HCEC 1CT (cell line): ENCODE measurements around the gene NOS3.
"Not testable (repeated sequence)": the region's sequence is repeated elsewhere in the genome, so short reads cannot be mapped to it uniquely, and the experiment has no call there.

Experiments used
- DNase-seq: peaks from one replicate; pipeline ENCODE4 v3.0.0-alpha.2; 2017

Gene NOS3

GRCh38 chr7:151019130-151019447 is 28.3 kb downstream of the NOS3 start:
- DNase-seq = no peak

DNA sequence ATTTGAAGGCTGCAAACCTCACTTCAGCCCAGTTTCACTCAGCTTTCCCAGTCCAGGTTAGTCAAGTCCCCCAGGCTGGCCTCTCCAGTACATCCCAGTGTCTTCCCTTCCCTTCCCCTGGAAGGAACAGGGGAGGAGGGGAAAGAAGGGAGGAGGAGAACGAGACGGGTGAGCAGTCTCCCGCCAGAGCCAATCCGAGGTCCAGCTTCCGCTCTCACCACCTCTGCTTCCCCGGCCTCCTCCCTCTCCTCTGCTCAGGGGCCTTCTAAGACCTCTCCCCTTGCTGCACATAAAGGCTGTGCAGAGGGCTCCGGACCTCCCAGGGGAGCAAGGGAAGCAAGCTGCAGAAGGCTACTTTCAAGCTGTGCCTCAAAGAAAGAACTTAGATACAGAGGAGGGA is 29.4 kb downstream of the NOS3 start:
- no peak for DNase-seq

DNA sequence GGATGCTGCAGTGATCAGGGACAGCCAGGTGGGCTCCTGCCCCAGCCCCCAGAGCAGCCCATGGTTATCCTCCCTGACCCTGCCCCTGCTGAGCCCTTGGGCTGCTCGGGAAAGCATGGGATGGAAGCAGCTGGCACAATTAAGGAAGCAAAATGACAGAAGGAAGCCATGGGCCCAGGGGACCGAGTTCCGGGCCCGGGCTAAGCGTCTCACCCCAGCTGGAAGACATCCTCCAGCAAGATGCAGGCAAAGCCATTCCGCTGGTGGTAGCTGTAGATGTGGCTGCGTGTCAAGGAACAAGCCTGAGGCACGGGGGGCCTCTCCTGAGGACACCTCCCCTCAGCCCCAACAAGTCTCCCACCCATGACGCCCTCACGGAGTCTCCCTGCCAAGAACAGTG is 32.4 kb downstream of the NOS3 start:
- DNase-seq = no peak

- no peak for DNase-seq
These were observed 33.7 kb downstream of the NOS3 start, which contains the start of gene ATG9B for GRCh38 chr7:151024435-151025056. TSS of gene ATG9B (minus strand) at chr7:151024494. CDS start at chr7:151024423, 71 bp downstream.

DNA sequence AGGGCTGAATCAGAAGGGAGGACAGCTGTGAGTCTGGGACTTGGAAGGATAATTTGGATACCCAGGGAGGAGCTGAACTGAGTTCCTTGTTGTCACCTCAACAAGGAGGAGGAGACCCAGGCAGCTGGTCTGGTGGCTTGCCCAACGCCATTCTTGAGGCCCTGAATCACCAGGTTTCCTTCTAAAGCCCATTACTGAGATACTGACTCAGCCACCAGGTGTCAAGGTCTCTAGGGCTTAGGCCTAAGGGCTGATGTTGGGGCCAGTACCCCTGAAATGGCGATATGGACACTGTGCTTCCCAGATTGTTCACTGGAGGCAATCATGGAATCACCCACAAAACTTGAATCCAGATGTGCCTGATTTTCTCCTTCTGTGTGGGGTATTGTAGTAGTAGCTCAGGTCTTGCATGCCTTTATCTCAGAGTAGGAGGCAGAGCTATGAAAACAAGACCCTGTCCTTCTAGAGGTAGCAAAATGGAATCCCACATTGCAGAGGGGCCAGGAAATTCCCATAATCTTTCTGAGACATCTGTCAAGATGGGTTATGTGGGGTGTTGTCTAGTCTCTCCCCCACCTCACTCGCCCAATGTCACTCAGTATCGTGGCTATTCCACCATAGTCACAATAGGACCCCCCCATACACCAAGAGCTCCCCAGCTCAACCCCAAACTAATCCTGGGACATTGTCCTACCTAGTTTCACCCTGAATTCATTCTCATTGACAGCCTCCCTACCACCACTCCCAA is 35.3 kb downstream of the NOS3 start:
- peak; percentile 63 for DNase-seq

- DNase-seq = not testable (repeated sequence)
These were observed 36.2 kb downstream of the NOS3 start for GRCh38 chr7:151026771-151027727.

DNA sequence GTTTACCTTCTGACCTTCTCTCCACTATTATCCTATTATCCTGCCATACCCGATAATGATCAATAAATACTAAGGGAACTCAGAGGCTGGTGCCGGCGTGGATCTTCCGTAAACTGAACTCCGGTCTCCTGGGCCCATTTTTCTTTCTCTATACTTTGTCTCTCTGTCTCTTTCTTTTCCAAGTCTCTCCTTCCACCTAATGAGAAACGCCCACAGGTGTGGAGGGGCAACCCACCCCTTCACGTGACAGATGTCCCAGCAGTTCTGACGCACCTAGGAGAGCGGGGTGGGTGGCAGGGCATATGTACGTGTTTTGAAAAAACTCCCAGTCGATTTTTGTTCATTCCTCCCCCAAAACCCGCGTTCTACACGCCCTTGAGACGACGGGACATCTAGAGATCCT is 36.9 kb downstream of the NOS3 start:
- DNase-seq = not testable (repeated sequence)

DNA sequence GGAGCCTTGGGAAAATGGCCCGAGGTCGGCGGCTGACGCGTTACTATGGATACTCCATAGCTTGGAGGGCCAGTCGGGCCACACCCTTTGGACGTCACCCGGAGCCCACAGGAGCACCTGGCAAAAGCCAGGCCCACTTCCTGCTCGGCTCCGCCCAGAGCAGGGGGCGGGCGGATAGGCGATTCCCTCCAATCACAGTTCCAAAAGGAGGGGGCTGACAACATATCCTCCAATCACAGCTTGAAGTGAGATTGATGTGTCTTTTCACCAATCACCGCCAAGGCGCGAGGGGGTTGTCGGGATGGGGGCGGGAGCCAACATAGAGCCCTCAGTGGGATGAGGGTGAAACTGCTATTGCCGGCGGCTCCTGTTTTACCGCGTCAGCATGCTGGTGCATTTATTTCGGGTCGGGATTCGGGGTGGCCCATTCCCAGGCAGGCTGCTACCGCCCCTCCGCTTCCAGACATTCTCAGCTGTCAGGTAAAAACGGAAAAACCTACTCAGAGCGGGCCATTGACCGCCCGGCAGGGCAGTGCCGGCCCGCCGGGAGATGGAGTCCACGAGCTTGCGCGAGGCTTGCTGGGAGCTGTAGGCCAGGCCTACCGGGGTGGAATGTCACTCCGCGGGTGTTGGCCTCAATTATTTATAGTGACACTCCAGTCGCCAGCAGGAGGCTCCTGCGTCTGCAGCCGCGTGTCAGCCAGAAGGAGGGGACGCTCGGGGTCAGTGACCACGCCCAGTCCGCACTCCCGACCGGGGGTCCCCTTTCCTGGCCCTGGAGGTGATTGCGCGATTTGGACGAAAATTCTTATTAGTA is 37.5 kb downstream of the NOS3 start, which contains the start of gene ABCB8:
Gene ABCB8 (plus strand): TSS at position 320 of the 817 bp plus-strand sequence. CDS start 66 bp downstream, at position 386.
- DNase-seq = peak; percentile 97

DNA sequence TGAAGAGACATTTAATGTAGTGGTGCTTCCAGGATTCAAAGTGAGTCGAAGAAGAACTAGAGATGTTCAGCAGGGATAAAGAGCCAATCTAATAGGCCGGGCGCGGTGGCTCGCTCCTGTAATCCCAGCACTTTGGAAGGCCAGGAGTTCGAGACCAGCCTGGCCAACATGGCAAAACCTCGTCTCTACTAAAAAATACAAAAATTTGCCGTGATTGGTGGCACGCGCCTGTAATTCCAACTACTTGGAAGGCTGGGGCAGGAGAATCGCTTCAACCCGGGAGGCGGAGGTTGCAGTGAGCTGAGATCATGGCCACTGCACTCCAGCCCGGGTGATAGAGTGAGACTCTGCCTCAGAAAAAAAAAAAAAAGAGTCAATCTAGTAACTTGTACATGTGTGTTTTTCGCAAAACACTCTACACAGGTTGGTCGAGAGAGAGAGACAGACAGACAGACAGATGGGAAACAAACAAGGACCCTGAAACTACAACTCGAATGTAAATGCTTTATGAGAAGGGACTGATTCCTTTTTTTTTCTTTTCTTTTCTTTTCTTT is 38.2 kb downstream of the NOS3 start:
- DNase-seq = no peak

- no peak for DNase-seq
These were observed 40.2 kb downstream of the NOS3 start for GRCh38 chr7:151031011-151031410.

GRCh38 chr7:151032936-151033863 is 42.4 kb downstream of the NOS3 start:
- no peak for DNase-seq

DNA sequence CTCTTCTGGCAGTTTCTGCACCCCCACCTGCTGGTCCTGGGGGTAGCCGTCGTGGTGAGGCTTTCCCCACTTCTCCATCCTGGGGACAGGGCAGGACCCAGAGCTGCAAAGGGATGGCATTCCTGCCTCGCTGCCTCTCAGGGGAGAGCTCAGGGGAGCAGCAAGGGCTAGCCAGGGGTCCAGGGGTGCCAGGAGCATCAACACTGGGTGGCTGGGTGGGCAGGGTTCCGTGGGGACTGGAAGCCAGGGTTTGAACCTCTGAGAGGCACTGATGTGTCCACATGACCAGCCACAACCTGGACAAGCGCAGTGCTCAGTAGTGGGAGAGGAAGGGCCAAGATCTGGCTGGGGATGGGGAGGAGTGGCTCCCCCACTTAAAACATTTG is 43.0 kb downstream of the NOS3 start:
- no peak for DNase-seq

- DNase-seq = no peak
These were observed 43.7 kb downstream of the NOS3 start for GRCh38 chr7:151034312-151035025.

DNA sequence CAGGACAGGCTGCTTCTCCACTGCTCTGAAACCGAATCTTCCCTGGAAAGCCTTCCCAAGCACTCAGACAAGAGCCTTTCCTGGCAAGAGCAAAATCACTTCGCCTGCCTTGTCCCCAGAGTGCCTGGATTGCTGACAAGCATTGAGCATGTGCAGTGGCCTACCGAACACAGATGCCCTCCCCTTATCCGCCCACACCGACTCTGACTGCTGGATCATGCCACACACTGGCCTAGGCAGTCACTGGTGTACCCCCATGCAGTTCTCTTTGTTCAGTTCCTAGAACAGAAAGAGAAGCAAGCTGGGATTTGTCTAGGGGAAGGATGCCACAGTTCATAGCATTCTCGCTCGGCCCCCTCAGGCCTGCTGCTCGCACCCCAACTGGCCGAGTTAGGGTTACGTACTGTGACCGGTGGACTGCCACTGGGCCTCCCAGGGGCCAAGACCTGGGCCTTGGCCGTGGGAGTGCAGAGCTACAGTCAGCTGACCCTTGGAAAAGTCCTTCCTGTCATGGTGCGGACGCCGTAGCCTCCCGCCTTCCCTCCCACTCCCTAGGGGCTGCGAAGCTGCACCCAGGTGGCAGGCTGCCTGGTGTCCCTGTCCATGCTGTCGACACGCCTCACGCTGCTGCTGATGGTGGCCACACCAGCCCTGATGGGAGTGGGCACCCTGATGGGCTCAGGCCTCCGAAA is 44.4 kb downstream of the NOS3 start:
- DNase-seq = no peak

DNA sequence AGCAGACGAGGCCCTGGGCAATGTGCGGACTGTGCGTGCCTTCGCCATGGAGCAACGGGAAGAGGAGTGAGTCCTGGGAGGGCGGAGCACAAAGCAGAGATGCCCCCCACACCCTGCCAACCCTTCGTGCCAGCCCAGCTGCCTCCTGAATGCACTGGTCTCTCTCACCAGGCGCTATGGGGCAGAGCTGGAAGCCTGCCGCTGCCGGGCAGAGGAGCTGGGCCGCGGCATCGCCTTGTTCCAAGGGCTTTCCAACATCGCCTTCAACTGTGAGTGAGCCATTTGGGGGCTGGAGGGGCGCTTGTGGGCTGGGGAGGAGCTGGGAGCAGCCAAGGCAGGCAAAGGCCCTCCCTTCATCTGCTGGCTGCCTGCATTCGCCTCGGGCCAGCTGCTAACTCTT is 45.1 kb downstream of the NOS3 start:
- DNase-seq = no peak

GRCh38 chr7:151038951-151039849 is 48.4 kb downstream of the NOS3 start:
- DNase-seq = peak; percentile 84

DNA sequence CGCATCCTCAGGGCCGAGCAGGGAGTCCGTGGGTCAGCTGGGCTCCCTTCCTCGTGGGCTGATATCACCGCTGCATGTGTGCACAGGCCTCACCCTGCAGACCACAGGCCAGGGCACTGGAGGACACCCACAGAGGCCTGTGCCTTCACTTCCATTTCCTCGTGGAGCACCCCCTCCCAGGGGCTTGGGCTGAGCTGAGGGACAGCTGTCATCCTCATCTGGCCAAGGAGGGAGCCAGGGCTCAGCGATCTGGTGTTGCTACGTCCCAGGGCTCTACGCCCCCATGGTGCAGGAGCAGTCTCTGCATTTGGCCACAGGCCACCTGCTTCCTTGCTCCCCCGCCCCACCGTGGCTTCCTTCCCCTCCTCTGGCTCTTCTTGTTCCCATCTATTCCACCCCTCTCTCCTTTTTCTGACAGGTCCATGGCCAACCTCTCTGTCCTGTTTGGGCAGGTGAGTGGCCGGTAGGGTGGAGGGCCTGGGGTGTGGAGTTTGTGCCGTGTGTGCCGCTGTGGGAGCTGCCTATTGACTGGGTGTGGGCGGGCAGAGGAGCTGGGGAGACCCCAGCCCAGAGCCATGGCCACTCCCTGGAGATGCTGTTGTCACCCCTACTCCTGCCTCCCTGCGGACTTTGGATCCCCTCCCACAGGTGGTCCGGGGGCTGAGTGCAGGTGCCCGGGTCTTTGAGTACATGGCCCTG is 49.2 kb downstream of the NOS3 start:
- no peak for DNase-seq
